Loucy (cell line): ENCODE data around the gene CSF1R.

Experiments
- EZH2phosphoT487 ChIP-seq: fragments of 200-600 bp; IDR thresholded peaks from 2 replicates; pipeline ENCODE4 v1.6.1; 2018; ENCODE audit warnings: antibody characterized with exemption, mild to moderate bottlenecking, moderate library complexity, borderline replicate concordance
- TF ChIP-seq, protein P1 (sequence below): fragments of 200-600 bp; sonication (generic); conservative IDR thresholded peaks from 2 replicates; pipeline ENCODE4 v1.5.1; 2014; ENCODE audit warnings: mild to moderate bottlenecking, antibody characterized with exemption, low read length

DNA sequence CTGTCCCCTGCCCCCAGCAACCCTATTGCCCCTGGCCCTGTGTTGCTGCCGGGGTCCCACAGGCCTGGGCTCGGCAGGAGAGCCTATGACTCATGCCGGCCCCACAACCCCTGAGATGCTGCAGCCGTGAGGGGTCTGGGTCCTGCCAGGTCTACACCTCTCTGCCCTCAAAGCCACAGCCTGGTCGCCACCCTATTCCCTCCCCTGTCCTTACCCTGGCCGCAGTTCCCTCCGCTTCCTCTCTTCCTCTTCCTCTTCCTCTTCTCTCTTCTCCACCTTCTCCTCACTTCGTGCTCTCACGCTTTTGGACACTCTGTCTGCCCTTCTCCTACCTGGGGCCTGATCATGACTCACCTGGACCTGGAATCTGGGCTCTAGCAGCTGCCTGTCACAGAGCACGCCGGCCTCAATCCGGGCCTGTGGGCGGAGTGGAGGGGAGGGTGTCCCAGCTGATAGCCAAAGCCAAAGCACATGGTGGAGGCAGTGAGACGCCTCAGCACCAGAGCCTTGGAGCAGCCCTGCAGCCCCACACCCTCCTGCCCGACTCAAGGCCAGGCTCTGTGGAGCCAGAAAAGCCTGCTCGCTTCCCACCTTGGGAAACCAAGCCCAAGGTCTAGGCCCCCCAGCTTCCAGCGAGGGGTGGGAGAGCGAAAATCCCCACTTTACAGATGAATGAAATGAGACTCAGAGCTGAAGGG, 26.8 kb upstream of the CSF1R start:
- TF ChIP-seq, protein P1, sequence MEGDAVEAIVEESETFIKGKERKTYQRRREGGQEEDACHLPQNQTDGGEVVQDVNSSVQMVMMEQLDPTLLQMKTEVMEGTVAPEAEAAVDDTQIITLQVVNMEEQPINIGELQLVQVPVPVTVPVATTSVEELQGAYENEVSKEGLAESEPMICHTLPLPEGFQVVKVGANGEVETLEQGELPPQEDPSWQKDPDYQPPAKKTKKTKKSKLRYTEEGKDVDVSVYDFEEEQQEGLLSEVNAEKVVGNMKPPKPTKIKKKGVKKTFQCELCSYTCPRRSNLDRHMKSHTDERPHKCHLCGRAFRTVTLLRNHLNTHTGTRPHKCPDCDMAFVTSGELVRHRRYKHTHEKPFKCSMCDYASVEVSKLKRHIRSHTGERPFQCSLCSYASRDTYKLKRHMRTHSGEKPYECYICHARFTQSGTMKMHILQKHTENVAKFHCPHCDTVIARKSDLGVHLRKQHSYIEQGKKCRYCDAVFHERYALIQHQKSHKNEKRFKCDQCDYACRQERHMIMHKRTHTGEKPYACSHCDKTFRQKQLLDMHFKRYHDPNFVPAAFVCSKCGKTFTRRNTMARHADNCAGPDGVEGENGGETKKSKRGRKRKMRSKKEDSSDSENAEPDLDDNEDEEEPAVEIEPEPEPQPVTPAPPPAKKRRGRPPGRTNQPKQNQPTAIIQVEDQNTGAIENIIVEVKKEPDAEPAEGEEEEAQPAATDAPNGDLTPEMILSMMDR, result no peak
- no peak for TF ChIP-seq EZH2phosphoT487
